GM08714 (cell line): Measurements from ENCODE around the gene FOXD4.
A peak's percentile ranks its signal among the peaks of the same experiment; 100 is the strongest.
"Not testable (repeated sequence)": the region's sequence is repeated elsewhere in the genome, so short reads cannot be mapped to it uniquely, and the experiment has no call there.

Experiments used
- H3K4me3 ChIP-seq: fragments of 200-500 bp; sonication (Bioruptor generic); 2 replicates; pipeline ENCODE4 v1.5.1; 2014; ENCODE audit warnings: mild to moderate bottlenecking, low read length, inconsistent platforms

The FOXD4 gene

GRCh38 chr9:117995-118467 lies at the start of gene FOXD4:
TSS of gene FOXD4 (minus strand) at chr9:118417. CDS start at chr9:118119, 298 bp downstream.
- not testable (repeated sequence) for H3K4me3 ChIP-seq

- H3K4me3 ChIP-seq: not testable (repeated sequence)
Observed at GRCh38 chr9:159871-160270, 41.7 kb upstream of the FOXD4 start.

GRCh38 chr9:151173-151572 lies 33.0 kb upstream of the FOXD4 start:
- not testable (repeated sequence) for H3K4me3 ChIP-seq

GRCh38 chr9:139880-140279 lies 21.7 kb upstream of the FOXD4 start:
- not testable (repeated sequence) for H3K4me3 ChIP-seq

GRCh38 chr9:117144-117994 lies 848 bp downstream of the FOXD4 start:
- not testable (repeated sequence) for H3K4me3 ChIP-seq

- H3K4me3 ChIP-seq: not testable (repeated sequence)
Observed at GRCh38 chr9:116239-117077, 1.8 kb downstream of the FOXD4 start.

- H3K4me3 ChIP-seq: not testable (repeated sequence)
Observed at GRCh38 chr9:115118-115451, 3.1 kb downstream of the FOXD4 start.

- H3K4me3 ChIP-seq: peak overlapping the region; percentile 48; the same call in 1 of the 2 replicates
Observed at GRCh38 chr9:114267-115117, 3.7 kb downstream of the FOXD4 start.

GRCh38 chr9:113468-114266 lies 4.5 kb downstream of the FOXD4 start:
- peak overlapping the region; percentile 48; the same call in 1 of the 2 replicates for H3K4me3 ChIP-seq

GRCh38 chr9:112589-113467 lies 5.4 kb downstream of the FOXD4 start:
- H3K4me3 ChIP-seq: not testable (repeated sequence)

GRCh38 chr9:110672-111071 lies 7.5 kb downstream of the FOXD4 start:
- H3K4me3 ChIP-seq: not testable (repeated sequence)

- H3K4me3 ChIP-seq: not testable (repeated sequence)
Observed at GRCh38 chr9:109540-109939, 8.7 kb downstream of the FOXD4 start.

- not testable (repeated sequence) for H3K4me3 ChIP-seq
Observed at GRCh38 chr9:108742-109495, 9.3 kb downstream of the FOXD4 start.

GRCh38 chr9:105991-106390 lies 12.2 kb downstream of the FOXD4 start:
- not testable (repeated sequence) for H3K4me3 ChIP-seq

- not testable (repeated sequence) for H3K4me3 ChIP-seq
Observed at GRCh38 chr9:100430-100829, 17.8 kb downstream of the FOXD4 start.

GRCh38 chr9:99867-100266 lies 18.4 kb downstream of the FOXD4 start:
- H3K4me3 ChIP-seq: not testable (repeated sequence)

GRCh38 chr9:98775-99174 lies 19.4 kb downstream of the FOXD4 start:
- H3K4me3 ChIP-seq: not testable (repeated sequence)

GRCh38 chr9:94992-95391 lies 23.2 kb downstream of the FOXD4 start:
- not testable (repeated sequence) for H3K4me3 ChIP-seq

- not testable (repeated sequence) for H3K4me3 ChIP-seq
Observed at GRCh38 chr9:94323-94722, 23.9 kb downstream of the FOXD4 start.
